Vagina (tissue), 2 donors: ENCODE measurements around the gene GSTM2. TPM values are rescaled to one million over a fixed set of nuclear protein-coding genes. Genes with fewer than 3 reads are reported as not detected.

Experiments
- DNase-seq, 2 donors: peaks; one replicate each; pipeline ENCODE4 v3.0.0-alpha.2; 2017; ENCODE audit errors: extremely low spot score in 2 of 2
- H3K27ac ChIP-seq: fragments of 200-600 bp; sonication (generic); one replicate; pipeline ENCODE4 v1.5.1; 2019
- H3K27me3 ChIP-seq: fragments of 200-600 bp; sonication (generic); one replicate; pipeline ENCODE4 v1.5.1; 2019
- H3K36me3 ChIP-seq, 2 donors: fragments of 200-600 bp; sonication (generic); one replicate each; pipeline ENCODE4 v1.5.1; 2017 to 2019
- H3K4me1 ChIP-seq: fragments of 200-600 bp; sonication (generic); one replicate; pipeline ENCODE4 v1.5.1; 2019
- H3K4me3 ChIP-seq, 2 donors: fragments of 200-600 bp; sonication (generic); 1 replicate in 1 of 2; 2 replicates in 1 of 2; pipeline ENCODE4 v1.5.1; 2016 to 2019
- H3K9me3 ChIP-seq: fragments of 200-600 bp; sonication (generic); one replicate; pipeline ENCODE4 v1.5.1; 2019
- POLR2A ChIP-seq, 2 donors: fragments of 450-650 bp; IDR thresholded peaks; one replicate each; pipeline ENCODE4 v1.6.1; 2017; ENCODE audit warnings: antibody characterized with exemption in 2 of 2, mild to moderate bottlenecking in 2 of 2, moderate library complexity in 2 of 2
- POLR2AphosphoS5 ChIP-seq, 2 donors: sonication (generic); formaldehyde crosslinking; IDR thresholded peaks; one replicate each; pipeline ENCODE4 v1.9.0; 2017; ENCODE audit warnings: antibody characterized with exemption in 2 of 2, mild to moderate bottlenecking in 2 of 2, low read depth in 1 of 2; ENCODE audit not compliant: insufficient read depth in 1 of 2
- intact Hi-C: fragments of 100-400 bp; cut with DNase I; formaldehyde crosslinking; loops from one replicate; pipeline ENCODE4 v1.15.1; 2023
- total RNA-seq: library from RNA; depleted of rRNA; stranded (reverse); fragments of >200 nt; gene quantifications from one replicate; pipeline ENCODE4 v1.2.3, GENCODE V29; 2016
- TF ChIP-seq, protein P1 (sequence below), 3 experiments: fragments of 450-650 bp in 2 of 3; fragments of 200-600 bp in 1 of 3; sonication (generic) in 1 of 3; IDR thresholded peaks; one replicate each; pipeline ENCODE4 v1.5.1; 2017 to 2019; ENCODE audit warnings: antibody characterized with exemption in 3 of 3, mild to moderate bottlenecking in 2 of 3, moderate library complexity in 2 of 3

Gene GSTM2
- total RNA-seq, 1 donor from 2014 or later: 130 TPM

DNA sequence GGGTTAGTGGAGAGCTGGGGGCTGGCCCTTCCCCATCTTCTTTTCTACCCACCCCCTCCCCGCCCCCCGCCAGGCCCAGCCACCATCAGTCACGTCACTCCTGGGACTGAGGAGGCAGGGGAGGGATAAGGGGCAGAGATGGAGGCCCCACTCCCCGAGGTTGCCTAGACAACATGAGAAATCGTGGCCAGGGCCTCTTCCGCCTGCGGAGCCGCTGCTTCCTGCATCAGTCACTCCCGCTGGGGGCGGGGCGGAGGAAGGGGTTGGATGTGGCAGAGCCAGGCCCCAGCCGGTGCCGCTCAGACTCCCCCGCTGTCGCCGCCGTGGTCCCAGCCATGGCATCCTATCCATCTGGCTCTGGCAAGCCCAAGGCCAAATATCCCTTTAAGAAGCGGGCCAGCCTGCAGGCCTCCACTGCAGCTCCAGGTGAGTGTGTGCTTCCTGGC, 47.0 kb upstream of the GSTM2 start:
- H3K27ac ChIP-seq: peak overlapping the region; percentile 91
- TF ChIP-seq POLR2A (IDR thresholded peaks at IDR 0.05): no peak
- TF ChIP-seq POLR2AphosphoS5 (IDR thresholded peaks at IDR 0.05; ENCODE audit: insufficient read depth in 1 of 2, low read depth in 1 of 2): peak; percentile 46 to 69
- TF ChIP-seq, protein P1, sequence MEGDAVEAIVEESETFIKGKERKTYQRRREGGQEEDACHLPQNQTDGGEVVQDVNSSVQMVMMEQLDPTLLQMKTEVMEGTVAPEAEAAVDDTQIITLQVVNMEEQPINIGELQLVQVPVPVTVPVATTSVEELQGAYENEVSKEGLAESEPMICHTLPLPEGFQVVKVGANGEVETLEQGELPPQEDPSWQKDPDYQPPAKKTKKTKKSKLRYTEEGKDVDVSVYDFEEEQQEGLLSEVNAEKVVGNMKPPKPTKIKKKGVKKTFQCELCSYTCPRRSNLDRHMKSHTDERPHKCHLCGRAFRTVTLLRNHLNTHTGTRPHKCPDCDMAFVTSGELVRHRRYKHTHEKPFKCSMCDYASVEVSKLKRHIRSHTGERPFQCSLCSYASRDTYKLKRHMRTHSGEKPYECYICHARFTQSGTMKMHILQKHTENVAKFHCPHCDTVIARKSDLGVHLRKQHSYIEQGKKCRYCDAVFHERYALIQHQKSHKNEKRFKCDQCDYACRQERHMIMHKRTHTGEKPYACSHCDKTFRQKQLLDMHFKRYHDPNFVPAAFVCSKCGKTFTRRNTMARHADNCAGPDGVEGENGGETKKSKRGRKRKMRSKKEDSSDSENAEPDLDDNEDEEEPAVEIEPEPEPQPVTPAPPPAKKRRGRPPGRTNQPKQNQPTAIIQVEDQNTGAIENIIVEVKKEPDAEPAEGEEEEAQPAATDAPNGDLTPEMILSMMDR (IDR thresholded peaks at IDR 0.05): no peak
- intact Hi-C loops: loop anchor here (10.0 kb wide), 1 partner anchor 76 kb away; the partner anchor contains the start of gene GNAI3
- no peaks in the 10 kb centered on the region for H3K36me3 ChIP-seq
- no peaks in the 10 kb centered on the region for H3K9me3 ChIP-seq
- no peaks in the 10 kb centered on the region for H3K27me3 ChIP-seq
- peak overlapping the region; percentile 69 to 83 for H3K4me3 ChIP-seq
- DNase-seq: peak; percentile 93 to 94
- H3K4me1 ChIP-seq: peaks cover 59% of the 10 kb centered on the region

DNA sequence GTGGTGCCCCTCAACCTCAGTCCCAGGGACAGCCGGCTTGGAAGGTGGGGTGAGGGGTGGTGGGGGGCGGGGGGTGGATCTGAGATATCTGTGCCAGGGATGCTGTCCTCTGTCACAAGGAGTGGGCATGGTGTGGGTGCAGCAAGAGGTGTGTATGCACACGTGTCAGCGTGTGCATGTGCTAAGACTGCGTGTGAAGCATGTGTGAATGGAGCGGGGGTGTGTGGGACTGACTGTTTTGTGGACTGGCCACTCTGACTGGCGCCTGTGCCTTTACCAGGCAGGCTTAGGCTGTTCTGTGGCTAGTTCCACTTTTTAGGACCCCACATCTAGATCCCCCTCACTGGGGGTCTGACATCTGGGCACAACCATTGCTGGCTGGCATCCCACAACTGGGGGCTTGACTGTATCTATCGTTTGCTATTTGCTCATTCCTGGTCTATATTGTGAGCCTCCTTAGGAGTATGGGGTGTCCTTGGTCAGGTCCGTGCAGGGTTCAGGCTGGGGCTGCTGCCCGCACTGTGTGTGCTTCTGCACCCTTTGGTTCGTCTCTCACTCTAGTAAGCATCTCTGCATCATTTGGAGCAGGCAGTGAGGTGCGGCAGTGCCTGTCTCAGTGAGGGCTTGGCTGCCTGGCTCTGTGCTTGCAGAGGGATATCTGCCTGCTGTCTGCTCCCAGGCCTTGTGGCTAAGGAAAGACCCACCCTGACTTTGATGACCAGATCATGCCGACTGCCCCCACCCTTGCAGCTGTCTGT, 46.3 kb upstream of the GSTM2 start:
- TF ChIP-seq, protein P1 (IDR thresholded peaks at IDR 0.05): no peak
- TF ChIP-seq POLR2AphosphoS5 (IDR thresholded peaks at IDR 0.05; ENCODE audit: insufficient read depth in 1 of 2, low read depth in 1 of 2): no peak
- no peak for TF ChIP-seq POLR2A (IDR thresholded peaks at IDR 0.05)
- Histone ChIP-seq H3K4me3 (peak overlapping the region; percentile 69 to 83), H3K27me3 (no peaks in the 10 kb centered on the region), H3K9me3 (no peaks in the 10 kb centered on the region), H3K4me1 (peaks cover 64% of the 10 kb centered on the region), H3K36me3 (peaks cover 0 to 6% of the 10 kb centered on the region in 2 donors), H3K27ac (peak overlapping the region; percentile 91)
- intact Hi-C loops: loop anchor here (10.0 kb wide), 1 partner anchor 77 kb away; the partner anchor contains the start of gene GNAI3
- no peak for DNase-seq

DNA sequence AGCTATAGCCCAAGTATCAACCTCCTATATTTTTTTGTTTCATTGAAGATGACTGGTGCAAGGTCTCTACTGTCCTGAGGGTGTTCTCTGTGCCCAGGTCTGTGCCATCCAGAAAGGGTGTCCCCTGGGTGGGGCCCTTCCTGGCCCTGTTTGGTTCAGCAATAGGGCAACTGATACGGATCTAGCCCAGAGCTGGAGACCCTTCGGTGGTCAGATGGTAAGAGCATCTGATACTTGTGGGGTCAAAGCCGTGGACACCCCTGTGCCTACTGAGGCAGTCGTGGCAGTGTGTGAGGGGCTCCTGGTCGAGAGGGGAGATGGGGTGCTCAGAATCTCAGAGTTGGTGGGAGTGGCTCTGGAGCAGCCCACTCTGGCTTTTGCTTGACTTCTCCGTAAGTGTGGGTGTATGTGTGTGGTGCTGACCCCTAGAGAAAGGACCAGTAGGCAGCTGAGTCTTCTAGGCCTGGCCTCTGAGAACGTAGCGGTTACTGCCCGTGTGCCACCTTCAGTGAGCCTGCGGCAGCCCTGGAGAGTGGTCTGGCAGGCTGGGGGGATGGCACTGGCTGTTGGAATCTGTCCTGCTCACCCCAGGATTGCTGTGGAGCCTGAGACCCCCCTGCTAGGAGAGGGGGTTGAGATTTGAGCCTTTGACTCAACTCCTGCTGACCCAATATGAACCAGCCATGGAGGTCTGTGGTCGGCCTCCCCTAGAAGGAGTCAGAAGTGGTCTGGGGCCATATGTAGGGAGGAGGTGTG, 45.5 kb upstream of the GSTM2 start:
- Histone ChIP-seq H3K4me3 (peak overlapping the region in 1 of 2 donors; percentile 69), H3K36me3 (peaks cover 0 to 13% of the 10 kb centered on the region in 2 donors), H3K4me1 (peaks cover 64% of the 10 kb centered on the region), H3K9me3 (no peaks in the 10 kb centered on the region), H3K27me3 (no peaks in the 10 kb centered on the region), H3K27ac (peak overlapping the region; percentile 91)
- intact Hi-C loops: loop anchor here (10.0 kb wide), 1 partner anchor 78 kb away; the partner anchor contains the start of gene GNAI3
- TF ChIP-seq, protein P1 (IDR thresholded peaks at IDR 0.05): no peak
- no peak for TF ChIP-seq POLR2A (IDR thresholded peaks at IDR 0.05)
- no peak for DNase-seq

DNA sequence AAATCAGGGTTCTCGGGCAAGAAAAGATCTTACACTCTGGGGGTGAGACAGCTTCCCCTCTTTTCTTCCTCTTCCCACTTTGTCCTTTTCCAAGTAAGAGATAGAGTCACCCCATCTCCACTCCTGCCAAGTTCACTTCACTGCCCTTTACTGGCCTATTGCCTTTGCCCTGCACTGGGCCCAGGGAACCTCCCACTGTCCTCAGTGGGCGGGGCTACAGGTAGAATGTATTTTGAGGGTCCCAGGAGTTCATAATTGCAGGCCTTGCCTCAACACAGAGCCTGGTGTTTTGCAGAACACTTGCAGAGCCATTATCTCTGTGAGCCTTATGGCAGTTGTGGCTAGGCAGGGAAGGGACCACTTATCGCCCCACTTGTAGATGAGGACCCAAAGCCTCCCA, 45.0 kb upstream of the GSTM2 start:
- H3K36me3 ChIP-seq: peaks cover 0 to 17% of the 10 kb centered on the region in 2 donors
- no peaks in the 10 kb centered on the region for H3K9me3 ChIP-seq
- peaks cover 64% of the 10 kb centered on the region for H3K4me1 ChIP-seq
- intact Hi-C loops: loop anchor here (10.0 kb wide), 1 partner anchor 78 kb away; the partner anchor contains the start of gene GNAI3
- peak overlapping the region; percentile 91 for H3K27ac ChIP-seq
- peak overlapping the region in 1 of 2 donors; percentile 15 for H3K4me3 ChIP-seq
- no peaks in the 10 kb centered on the region for H3K27me3 ChIP-seq
- TF ChIP-seq POLR2A (IDR thresholded peaks at IDR 0.05): no peak
- TF ChIP-seq, protein P1 (IDR thresholded peaks at IDR 0.05): no peak
- TF ChIP-seq POLR2AphosphoS5 (IDR thresholded peaks at IDR 0.05; ENCODE audit: insufficient read depth in 1 of 2, low read depth in 1 of 2): no peak
- no peak for DNase-seq
